GM23338 (cell line): ENCODE measurements around the gene OTOP2.

Experiments used
- EZH2 ChIP-seq: fragments of 200-600 bp; sonication (generic); IDR thresholded peaks from one replicate; pipeline ENCODE4 v1.8.0; 2017; ENCODE audit warnings: antibody characterized with exemption, mild to moderate bottlenecking, low read depth; ENCODE audit not compliant: unreplicated experiment
- EZH2phosphoT487 ChIP-seq: fragments of 200-600 bp; sonication (generic); IDR thresholded peaks from one replicate; pipeline ENCODE4 v1.8.1; 2018; ENCODE audit warnings: antibody characterized with exemption; ENCODE audit not compliant: unreplicated experiment
- POLR2AphosphoS5 ChIP-seq: IDR thresholded peaks from 2 replicates; pipeline ENCODE4 v1.6.1; 2016; ENCODE audit warnings: antibody characterized with exemption, low read depth
- STAT1 ChIP-seq: IDR thresholded peaks from one replicate; pipeline ENCODE4 v1.6.1; 2016; ENCODE audit warnings: antibody characterized with exemption; ENCODE audit not compliant: unreplicated experiment
- TF ChIP-seq, protein P1 (sequence below), 2 experiments: fragments of 200-600 bp in 1 of 2; sonication (generic) in 1 of 2; conservative IDR thresholded peaks; 2 replicates each; pipeline versions ENCODE4 v1.5.1 to v1.6.1; 2016 to 2017; ENCODE audit warnings: antibody characterized with exemption in 2 of 2, low read depth in 2 of 2, mild to moderate bottlenecking in 2 of 2, moderate library complexity in 1 of 2
- TF ChIP-seq, protein P2 (sequence below): IDR thresholded peaks from one replicate; pipeline ENCODE4 v1.6.1; 2018; ENCODE audit warnings: antibody characterized with exemption; ENCODE audit not compliant: unreplicated experiment
- TF ChIP-seq, protein P3 (sequence below): fragments of 250-450 bp; sonication (Bioruptor Pico); IDR thresholded peaks from 2 replicates; pipeline ENCODE4 v1.5.0; 2020; ENCODE audit warnings: mild to moderate bottlenecking, moderate library complexity
- TF ChIP-seq, protein P4 (sequence below): IDR thresholded peaks from 2 replicates; pipeline ENCODE4 v1.6.1; 2016; ENCODE audit warnings: antibody characterized with exemption

DNA sequence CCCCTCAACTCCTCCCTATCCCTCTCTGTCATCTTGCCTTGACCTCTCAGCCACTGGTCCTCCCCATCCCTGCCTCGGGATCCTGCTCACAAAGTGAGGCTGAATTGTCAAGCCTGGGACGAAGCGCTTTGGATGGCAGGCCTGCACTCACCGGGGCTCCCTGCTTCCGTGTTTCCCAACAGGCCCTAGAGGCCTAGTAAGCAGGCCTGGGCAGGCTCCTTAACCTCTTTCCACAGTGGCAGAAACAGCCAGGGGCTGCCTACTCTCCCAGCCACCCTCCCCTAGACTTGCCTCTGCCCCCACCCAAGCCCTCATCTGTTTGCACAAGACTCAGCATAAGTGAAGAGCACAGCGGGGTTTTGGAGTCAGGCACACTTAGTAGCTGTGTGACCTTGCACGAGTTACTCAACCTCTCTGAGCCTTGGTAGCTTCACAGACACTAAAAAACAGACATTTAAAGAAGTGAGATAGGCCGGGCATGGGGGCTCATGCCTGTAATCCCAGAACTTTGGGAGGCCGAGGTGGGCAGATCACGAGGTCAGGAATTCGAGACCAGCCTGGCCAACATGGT, 25.6 kb upstream of the OTOP2 start:
- TF ChIP-seq, protein P1, sequence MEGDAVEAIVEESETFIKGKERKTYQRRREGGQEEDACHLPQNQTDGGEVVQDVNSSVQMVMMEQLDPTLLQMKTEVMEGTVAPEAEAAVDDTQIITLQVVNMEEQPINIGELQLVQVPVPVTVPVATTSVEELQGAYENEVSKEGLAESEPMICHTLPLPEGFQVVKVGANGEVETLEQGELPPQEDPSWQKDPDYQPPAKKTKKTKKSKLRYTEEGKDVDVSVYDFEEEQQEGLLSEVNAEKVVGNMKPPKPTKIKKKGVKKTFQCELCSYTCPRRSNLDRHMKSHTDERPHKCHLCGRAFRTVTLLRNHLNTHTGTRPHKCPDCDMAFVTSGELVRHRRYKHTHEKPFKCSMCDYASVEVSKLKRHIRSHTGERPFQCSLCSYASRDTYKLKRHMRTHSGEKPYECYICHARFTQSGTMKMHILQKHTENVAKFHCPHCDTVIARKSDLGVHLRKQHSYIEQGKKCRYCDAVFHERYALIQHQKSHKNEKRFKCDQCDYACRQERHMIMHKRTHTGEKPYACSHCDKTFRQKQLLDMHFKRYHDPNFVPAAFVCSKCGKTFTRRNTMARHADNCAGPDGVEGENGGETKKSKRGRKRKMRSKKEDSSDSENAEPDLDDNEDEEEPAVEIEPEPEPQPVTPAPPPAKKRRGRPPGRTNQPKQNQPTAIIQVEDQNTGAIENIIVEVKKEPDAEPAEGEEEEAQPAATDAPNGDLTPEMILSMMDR (conservative IDR thresholded peaks at IDR 0.05; ENCODE audit: low read depth in 2 of 2), result no peak
- TF ChIP-seq, protein P2, sequence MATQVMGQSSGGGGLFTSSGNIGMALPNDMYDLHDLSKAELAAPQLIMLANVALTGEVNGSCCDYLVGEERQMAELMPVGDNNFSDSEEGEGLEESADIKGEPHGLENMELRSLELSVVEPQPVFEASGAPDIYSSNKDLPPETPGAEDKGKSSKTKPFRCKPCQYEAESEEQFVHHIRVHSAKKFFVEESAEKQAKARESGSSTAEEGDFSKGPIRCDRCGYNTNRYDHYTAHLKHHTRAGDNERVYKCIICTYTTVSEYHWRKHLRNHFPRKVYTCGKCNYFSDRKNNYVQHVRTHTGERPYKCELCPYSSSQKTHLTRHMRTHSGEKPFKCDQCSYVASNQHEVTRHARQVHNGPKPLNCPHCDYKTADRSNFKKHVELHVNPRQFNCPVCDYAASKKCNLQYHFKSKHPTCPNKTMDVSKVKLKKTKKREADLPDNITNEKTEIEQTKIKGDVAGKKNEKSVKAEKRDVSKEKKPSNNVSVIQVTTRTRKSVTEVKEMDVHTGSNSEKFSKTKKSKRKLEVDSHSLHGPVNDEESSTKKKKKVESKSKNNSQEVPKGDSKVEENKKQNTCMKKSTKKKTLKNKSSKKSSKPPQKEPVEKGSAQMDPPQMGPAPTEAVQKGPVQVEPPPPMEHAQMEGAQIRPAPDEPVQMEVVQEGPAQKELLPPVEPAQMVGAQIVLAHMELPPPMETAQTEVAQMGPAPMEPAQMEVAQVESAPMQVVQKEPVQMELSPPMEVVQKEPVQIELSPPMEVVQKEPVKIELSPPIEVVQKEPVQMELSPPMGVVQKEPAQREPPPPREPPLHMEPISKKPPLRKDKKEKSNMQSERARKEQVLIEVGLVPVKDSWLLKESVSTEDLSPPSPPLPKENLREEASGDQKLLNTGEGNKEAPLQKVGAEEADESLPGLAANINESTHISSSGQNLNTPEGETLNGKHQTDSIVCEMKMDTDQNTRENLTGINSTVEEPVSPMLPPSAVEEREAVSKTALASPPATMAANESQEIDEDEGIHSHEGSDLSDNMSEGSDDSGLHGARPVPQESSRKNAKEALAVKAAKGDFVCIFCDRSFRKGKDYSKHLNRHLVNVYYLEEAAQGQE, result no peak
- no peak for TF ChIP-seq EZH2
- TF ChIP-seq EZH2phosphoT487, result no peak
- TF ChIP-seq, protein P3, sequence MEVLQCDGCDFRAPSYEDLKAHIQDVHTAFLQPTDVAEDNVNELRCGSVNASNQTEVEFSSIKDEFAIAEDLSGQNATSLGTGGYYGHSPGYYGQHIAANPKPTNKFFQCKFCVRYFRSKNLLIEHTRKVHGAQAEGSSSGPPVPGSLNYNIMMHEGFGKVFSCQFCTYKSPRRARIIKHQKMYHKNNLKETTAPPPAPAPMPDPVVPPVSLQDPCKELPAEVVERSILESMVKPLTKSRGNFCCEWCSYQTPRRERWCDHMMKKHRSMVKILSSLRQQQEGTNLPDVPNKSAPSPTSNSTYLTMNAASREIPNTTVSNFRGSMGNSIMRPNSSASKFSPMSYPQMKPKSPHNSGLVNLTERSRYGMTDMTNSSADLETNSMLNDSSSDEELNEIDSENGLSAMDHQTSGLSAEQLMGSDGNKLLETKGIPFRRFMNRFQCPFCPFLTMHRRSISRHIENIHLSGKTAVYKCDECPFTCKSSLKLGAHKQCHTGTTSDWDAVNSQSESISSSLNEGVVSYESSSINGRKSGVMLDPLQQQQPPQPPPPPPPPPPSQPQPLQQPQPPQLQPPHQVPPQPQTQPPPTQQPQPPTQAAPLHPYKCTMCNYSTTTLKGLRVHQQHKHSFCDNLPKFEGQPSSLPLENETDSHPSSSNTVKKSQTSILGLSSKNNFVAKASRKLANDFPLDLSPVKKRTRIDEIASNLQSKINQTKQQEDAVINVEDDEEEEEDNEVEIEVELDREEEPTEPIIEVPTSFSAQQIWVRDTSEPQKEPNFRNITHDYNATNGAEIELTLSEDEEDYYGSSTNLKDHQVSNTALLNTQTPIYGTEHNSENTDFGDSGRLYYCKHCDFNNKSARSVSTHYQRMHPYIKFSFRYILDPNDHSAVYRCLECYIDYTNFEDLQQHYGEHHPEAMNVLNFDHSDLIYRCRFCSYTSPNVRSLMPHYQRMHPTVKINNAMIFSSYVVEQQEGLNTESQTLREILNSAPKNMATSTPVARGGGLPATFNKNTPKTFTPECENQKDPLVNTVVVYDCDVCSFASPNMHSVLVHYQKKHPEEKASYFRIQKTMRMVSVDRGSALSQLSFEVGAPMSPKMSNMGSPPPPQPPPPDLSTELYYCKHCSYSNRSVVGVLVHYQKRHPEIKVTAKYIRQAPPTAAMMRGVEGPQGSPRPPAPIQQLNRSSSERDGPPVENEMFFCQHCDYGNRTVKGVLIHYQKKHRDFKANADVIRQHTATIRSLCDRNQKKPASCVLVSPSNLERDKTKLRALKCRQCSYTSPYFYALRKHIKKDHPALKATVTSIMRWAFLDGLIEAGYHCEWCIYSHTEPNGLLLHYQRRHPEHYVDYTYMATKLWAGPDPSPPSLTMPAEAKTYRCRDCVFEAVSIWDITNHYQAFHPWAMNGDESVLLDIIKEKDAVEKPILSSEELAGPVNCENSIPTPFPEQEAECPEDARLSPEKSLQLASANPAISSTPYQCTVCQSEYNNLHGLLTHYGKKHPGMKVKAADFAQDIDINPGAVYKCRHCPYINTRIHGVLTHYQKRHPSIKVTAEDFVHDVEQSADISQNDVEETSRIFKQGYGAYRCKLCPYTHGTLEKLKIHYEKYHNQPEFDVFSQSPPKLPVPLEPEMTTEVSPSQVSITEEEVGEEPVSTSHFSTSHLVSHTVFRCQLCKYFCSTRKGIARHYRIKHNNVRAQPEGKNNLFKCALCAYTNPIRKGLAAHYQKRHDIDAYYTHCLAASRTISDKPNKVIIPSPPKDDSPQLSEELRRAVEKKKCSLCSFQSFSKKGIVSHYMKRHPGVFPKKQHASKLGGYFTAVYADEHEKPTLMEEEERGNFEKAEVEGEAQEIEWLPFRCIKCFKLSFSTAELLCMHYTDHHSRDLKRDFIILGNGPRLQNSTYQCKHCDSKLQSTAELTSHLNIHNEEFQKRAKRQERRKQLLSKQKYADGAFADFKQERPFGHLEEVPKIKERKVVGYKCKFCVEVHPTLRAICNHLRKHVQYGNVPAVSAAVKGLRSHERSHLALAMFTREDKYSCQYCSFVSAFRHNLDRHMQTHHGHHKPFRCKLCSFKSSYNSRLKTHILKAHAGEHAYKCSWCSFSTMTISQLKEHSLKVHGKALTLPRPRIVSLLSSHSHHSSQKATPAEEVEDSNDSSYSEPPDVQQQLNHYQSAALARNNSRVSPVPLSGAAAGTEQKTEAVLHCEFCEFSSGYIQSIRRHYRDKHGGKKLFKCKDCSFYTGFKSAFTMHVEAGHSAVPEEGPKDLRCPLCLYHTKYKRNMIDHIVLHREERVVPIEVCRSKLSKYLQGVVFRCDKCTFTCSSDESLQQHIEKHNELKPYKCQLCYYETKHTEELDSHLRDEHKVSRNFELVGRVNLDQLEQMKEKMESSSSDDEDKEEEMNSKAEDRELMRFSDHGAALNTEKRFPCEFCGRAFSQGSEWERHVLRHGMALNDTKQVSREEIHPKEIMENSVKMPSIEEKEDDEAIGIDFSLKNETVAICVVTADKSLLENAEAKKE (CRISPR knock-in tag), result no peak
- TF ChIP-seq, protein P4, sequence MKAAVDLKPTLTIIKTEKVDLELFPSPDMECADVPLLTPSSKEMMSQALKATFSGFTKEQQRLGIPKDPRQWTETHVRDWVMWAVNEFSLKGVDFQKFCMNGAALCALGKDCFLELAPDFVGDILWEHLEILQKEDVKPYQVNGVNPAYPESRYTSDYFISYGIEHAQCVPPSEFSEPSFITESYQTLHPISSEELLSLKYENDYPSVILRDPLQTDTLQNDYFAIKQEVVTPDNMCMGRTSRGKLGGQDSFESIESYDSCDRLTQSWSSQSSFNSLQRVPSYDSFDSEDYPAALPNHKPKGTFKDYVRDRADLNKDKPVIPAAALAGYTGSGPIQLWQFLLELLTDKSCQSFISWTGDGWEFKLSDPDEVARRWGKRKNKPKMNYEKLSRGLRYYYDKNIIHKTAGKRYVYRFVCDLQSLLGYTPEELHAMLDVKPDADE, result no peak
- no peak for TF ChIP-seq POLR2AphosphoS5
- TF ChIP-seq STAT1, result no peak
